HL-60 (cell line): ENCODE data around the gene ETV6.

Experiments
- DNase-seq, 2 experiments: peaks; one replicate each; pipeline ENCODE4 v3.0.0-alpha.2; 2010 to 2020; ENCODE audit warnings: low read depth in 1 of 2, low spot score in 1 of 2
- H3K27ac ChIP-seq: fragments of 250-450 bp; sonication (Bioruptor Pico); replicated peaks from 2 replicates; pipeline ENCODE4 v1.5.1; 2020; ENCODE audit warnings: mild to moderate bottlenecking, moderate library complexity
- H3K27me3 ChIP-seq: fragments of 250-450 bp; sonication (Bioruptor Pico); 2 replicates; pipeline ENCODE4 v1.5.1; 2021; ENCODE audit warnings: mild to moderate bottlenecking, moderate library complexity; ENCODE audit not compliant: insufficient read depth, poor library complexity, severe bottlenecking
- H3K4me3 ChIP-seq: replicated peaks from 2 replicates; pipeline ENCODE4 v1.5.1; 2011; ENCODE audit warnings: mild to moderate bottlenecking, control low read depth, low read length; ENCODE audit not compliant: insufficient read depth
- CTCF ChIP-seq: IDR thresholded peaks from one replicate; pipeline ENCODE4 v1.5.1; 2011; ENCODE audit warnings: low read length, control low read depth, inconsistent platforms; ENCODE audit not compliant: insufficient read depth
- GABPA ChIP-seq: IDR thresholded peaks from 2 replicates; pipeline ENCODE4 v1.6.1; 2012; ENCODE audit warnings: low read depth
- POLR2AphosphoS5 ChIP-seq: IDR thresholded peaks from 2 replicates; pipeline ENCODE4 v1.6.1; 2012; ENCODE audit warnings: low read depth
- SPI1 ChIP-seq: IDR thresholded peaks from 2 replicates; pipeline ENCODE4 v1.6.1; 2012; ENCODE audit warnings: low read depth, mild to moderate bottlenecking, borderline replicate concordance
- TF ChIP-seq, protein P1 (sequence below): IDR thresholded peaks from 2 replicates; pipeline ENCODE4 v1.6.1; 2012; ENCODE audit warnings: low read depth; ENCODE audit not compliant: insufficient replicate concordance

Gene ETV6

DNA sequence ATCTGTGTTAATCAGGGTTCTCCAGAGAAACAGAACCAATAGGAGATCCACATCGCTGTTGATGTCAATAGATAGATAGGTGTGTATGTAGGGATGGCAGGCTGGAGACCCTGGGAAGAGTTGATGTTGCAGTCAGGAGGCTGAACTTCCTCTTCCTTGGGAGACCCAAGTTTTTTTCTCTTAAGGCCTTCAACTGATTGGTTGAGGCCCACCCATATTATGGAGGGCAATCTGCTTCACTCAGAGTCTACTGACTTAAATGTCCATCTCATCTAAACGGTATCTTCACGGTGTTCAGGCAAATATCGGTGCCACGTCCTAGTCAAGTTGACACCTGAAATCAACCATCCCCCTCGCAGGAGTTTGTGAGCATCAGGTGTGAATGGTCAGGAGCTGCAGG is 63.0 kb downstream of the ETV6 start:
- no peak for TF ChIP-seq GABPA
- TF ChIP-seq, protein P1, sequence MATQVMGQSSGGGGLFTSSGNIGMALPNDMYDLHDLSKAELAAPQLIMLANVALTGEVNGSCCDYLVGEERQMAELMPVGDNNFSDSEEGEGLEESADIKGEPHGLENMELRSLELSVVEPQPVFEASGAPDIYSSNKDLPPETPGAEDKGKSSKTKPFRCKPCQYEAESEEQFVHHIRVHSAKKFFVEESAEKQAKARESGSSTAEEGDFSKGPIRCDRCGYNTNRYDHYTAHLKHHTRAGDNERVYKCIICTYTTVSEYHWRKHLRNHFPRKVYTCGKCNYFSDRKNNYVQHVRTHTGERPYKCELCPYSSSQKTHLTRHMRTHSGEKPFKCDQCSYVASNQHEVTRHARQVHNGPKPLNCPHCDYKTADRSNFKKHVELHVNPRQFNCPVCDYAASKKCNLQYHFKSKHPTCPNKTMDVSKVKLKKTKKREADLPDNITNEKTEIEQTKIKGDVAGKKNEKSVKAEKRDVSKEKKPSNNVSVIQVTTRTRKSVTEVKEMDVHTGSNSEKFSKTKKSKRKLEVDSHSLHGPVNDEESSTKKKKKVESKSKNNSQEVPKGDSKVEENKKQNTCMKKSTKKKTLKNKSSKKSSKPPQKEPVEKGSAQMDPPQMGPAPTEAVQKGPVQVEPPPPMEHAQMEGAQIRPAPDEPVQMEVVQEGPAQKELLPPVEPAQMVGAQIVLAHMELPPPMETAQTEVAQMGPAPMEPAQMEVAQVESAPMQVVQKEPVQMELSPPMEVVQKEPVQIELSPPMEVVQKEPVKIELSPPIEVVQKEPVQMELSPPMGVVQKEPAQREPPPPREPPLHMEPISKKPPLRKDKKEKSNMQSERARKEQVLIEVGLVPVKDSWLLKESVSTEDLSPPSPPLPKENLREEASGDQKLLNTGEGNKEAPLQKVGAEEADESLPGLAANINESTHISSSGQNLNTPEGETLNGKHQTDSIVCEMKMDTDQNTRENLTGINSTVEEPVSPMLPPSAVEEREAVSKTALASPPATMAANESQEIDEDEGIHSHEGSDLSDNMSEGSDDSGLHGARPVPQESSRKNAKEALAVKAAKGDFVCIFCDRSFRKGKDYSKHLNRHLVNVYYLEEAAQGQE = no peak
- TF ChIP-seq SPI1 = no peak
- TF ChIP-seq POLR2AphosphoS5 = no peak
- TF ChIP-seq CTCF = no peak
- Histone ChIP-seq H3K27ac (no peak overlapping the region), H3K27me3 (no peaks in the 10 kb centered on the region), H3K4me3 (no peak overlapping the region)
- DNase-seq = no peak

DNA sequence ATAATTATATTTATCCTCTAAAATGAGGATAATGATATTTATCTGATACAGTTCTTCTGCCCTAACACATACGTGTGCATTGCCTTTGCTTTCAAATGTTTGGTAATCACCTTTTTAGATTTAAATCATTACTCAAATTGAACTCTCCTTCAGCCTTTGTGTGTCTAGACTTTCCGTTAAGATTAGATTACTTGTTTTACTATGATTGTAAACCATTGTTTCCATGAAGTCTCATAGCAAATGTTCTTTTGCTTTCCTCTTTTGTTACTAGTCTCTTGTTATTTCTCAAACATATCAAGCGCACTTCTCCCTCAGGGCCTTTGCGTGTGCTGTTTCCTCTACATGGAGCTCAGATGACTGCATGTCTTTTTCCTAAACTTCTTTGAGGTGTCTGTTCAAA is 63.7 kb downstream of the ETV6 start:
- no peak overlapping the region; the same call in 1 of the 2 replicates for H3K27ac ChIP-seq
- no peak overlapping the region for H3K4me3 ChIP-seq
- no peak for DNase-seq
- TF ChIP-seq GABPA (no peak), SPI1 (no peak), CTCF (no peak), POLR2AphosphoS5 (no peak)
- TF ChIP-seq, protein P1 = no peak
- H3K27me3 ChIP-seq = no peaks in the 10 kb centered on the region

- TF ChIP-seq SPI1 (no peak), CTCF (no peak), POLR2AphosphoS5 (no peak), GABPA (no peak)
- TF ChIP-seq, protein P1 = no peak
- Histone ChIP-seq H3K27me3 (no peaks in the 10 kb centered on the region), H3K27ac (no peak overlapping the region), H3K4me3 (no peak overlapping the region)
- peak in 1 of 2 experiments; percentile 55 for DNase-seq
Observed at GRCh38 chr12:11714626-11715025, 65.2 kb downstream of the ETV6 start.
